Panc1 (cell line): ENCODE measurements around the gene GALNT16. TPM values are rescaled to one million over a fixed set of nuclear protein-coding genes. Genes with fewer than 3 reads are reported as not detected.

Source experiments
- ATAC-seq: fragments of 200-7000 bp; cut with Tn5 transposase; 2 replicates; pipeline ENCODE4 v1.9.1; 2020; ENCODE audit warnings: mild to moderate bottlenecking, moderate library complexity
- BruUV-seq: library from RNA; stranded (reverse); fragments of 400-500 nt; replicated peaks from 2 replicates; lab custom pipeline; 2021; lab: Mats Ljungman, UMichigan
- CTCF ChIA-PET: fragments of 300-600 bp; sonication (Branson Sonifier 250); formaldehyde crosslinking; loops from one replicate; lab custom pipeline; 2022; ENCODE audit warnings: antibody characterized with exemption; lab: Charles Lee
- POLR2A ChIA-PET: fragments of 300-600 bp; sonication (Branson Sonifier 250); formaldehyde crosslinking; loops from one replicate; lab custom pipeline; 2022; ENCODE audit warnings: antibody characterized with exemption; lab: Charles Lee
- DNase-seq: peaks from one replicate; pipeline ENCODE4 v3.0.0-alpha.2; 2010; ENCODE audit warnings: low read depth, low spot score
- H3K27ac ChIP-seq: 2 replicates; pipeline ENCODE4 v1.5.1; 2011; ENCODE audit warnings: mild to moderate bottlenecking, low read length, inconsistent platforms
- H3K27me3 ChIP-seq: fragments of 200-500 bp; sonication (Bioruptor generic); 2 replicates; pipeline ENCODE4 v1.6.0; 2014; ENCODE audit warnings: low read length, inconsistent platforms; ENCODE audit not compliant: control insufficient read depth, insufficient read depth
- H3K36me3 ChIP-seq: fragments of 200-500 bp; sonication (Bioruptor generic); 2 replicates; pipeline ENCODE4 v1.5.1; 2014; ENCODE audit warnings: inconsistent platforms, mild to moderate bottlenecking, low read length, moderate library complexity; ENCODE audit not compliant: control insufficient read depth, insufficient read depth
- H3K4me1 ChIP-seq: 2 replicates; pipeline ENCODE4 v1.5.1; 2011; ENCODE audit warnings: inconsistent platforms, mild to moderate bottlenecking, low read length, moderate library complexity; ENCODE audit not compliant: control insufficient read depth, insufficient read depth
- H3K4me3 ChIP-seq, 2 experiments: 2 replicates each; pipeline ENCODE4 v1.5.1; 2011 to 2012; ENCODE audit warnings: low read depth in 2 of 2, low read length in 2 of 2, mild to moderate bottlenecking in 2 of 2, inconsistent platforms in 1 of 2, moderate library complexity in 1 of 2
- H3K9me3 ChIP-seq: fragments of 200-500 bp; sonication (Bioruptor generic); 2 replicates; pipeline ENCODE4 v1.5.1; 2014; ENCODE audit warnings: low read depth, mild to moderate bottlenecking, inconsistent platforms, low read length, moderate library complexity; ENCODE audit not compliant: control insufficient read depth, insufficient read depth
- CTCF ChIP-seq: fragments of 450-650 bp; IDR thresholded peaks from 2 replicates; pipeline ENCODE4 v1.5.1; 2017; ENCODE audit warnings: mild to moderate bottlenecking
- POLR2AphosphoS5 ChIP-seq: IDR thresholded peaks from 2 replicates; pipeline ENCODE4 v1.6.1; 2012; ENCODE audit warnings: mild to moderate bottlenecking, low read depth, low read length, moderate library complexity
- REST ChIP-seq, 2 experiments: IDR thresholded peaks; 2 replicates each; pipeline ENCODE4 v1.6.1; 2011 to 2012; ENCODE audit warnings: low read depth in 2 of 2, control low read depth in 1 of 2, low read length in 1 of 2, mild to moderate bottlenecking in 1 of 2, moderate library complexity in 1 of 2; ENCODE audit not compliant: insufficient read depth in 1 of 2
- SIN3A ChIP-seq: IDR thresholded peaks from 2 replicates; pipeline ENCODE4 v1.6.1; 2012; ENCODE audit warnings: low read depth, mild to moderate bottlenecking, low read length, moderate library complexity, borderline replicate concordance; ENCODE audit not compliant: insufficient read depth
- TCF7L2 ChIP-seq: IDR thresholded peaks from 2 replicates; pipeline ENCODE4 v1.6.1; 2011; ENCODE audit warnings: mild to moderate bottlenecking, low read depth, low read length, inconsistent platforms
- in situ Hi-C: cut with HindIII; loops from 2 replicates; pipeline ENCODE4 v1.10.0; 2016; ENCODE audit warnings: low sequenced_read_pairs, low pct_unique_long_range_greater_than_20kb
- intact Hi-C: fragments of 100-400 bp; cut with micrococcal nuclease; formaldehyde crosslinking; loops from one replicate; pipeline ENCODE4 v1.10.0; 2022; ENCODE audit not compliant: unreplicated experiment
- total RNA-seq: library from RNA; stranded (reverse); gene quantifications from one replicate; pipeline ENCODE4 v1.2.1, GENCODE V29; 2021; ENCODE audit not compliant: unreplicated experiment

The GALNT16 gene
- total RNA-seq, 1 experiment from 2014 or later = 0.72 TPM

GRCh38 chr14:69300601-69301221, 40.8 kb downstream of the GALNT16 start:
- no peak for ATAC-seq
- Histone ChIP-seq H3K27ac (no peak overlapping the region), H3K36me3 (no peaks in the 10 kb centered on the region), H3K4me1 (no peaks in the 10 kb centered on the region), H3K9me3 (no peaks in the 10 kb centered on the region), H3K4me3 (no peak overlapping the region), H3K27me3 (no peaks in the 10 kb centered on the region)
- no TSS peak for BruUV-seq
- POLR2A ChIA-PET = no interaction called here
- intact Hi-C loops (no loop called here), in situ Hi-C loops (no loop called here)
- TF ChIP-seq SIN3A (no peak), REST (IDR thresholded peaks at IDR 0.05; ENCODE audit: insufficient read depth in 1 of 2, low read depth in 2 of 2, low read length in 1 of 2) (no peak), TCF7L2 (no peak), POLR2AphosphoS5 (no peak), CTCF (no peak)
- no peak for DNase-seq
- CTCF ChIA-PET = no interaction called here

- ChIA-PET CTCF (no interaction called here), POLR2A (no interaction called here)
- ATAC-seq (no peak), DNase-seq (no peak)
- H3K27me3 ChIP-seq = no peaks in the 10 kb centered on the region
- in situ Hi-C loops = no loop called here
- no peak for TF ChIP-seq CTCF
- no peak for TF ChIP-seq SIN3A
- no peak for TF ChIP-seq TCF7L2
- TF ChIP-seq REST (IDR thresholded peaks at IDR 0.05; ENCODE audit: insufficient read depth in 1 of 2, low read depth in 2 of 2, low read length in 1 of 2) = no peak
- no peak for TF ChIP-seq POLR2AphosphoS5
- BruUV-seq = no TSS peak
- no peak overlapping the region for H3K4me3 ChIP-seq
- no peaks in the 10 kb centered on the region for H3K9me3 ChIP-seq
- H3K4me1 ChIP-seq = no peaks in the 10 kb centered on the region
- H3K36me3 ChIP-seq = no peaks in the 10 kb centered on the region
- intact Hi-C loops = no loop called here
- no peak overlapping the region for H3K27ac ChIP-seq
Measured at GRCh38 chr14:69303086-69303485, 43.1 kb downstream of the GALNT16 start.
